ENCODE data around the gene LBP. TPM values are rescaled to one million over a fixed set of nuclear protein-coding genes. Genes with fewer than 3 reads are reported as not detected.

Gene LBP
- total and polyA plus RNA-seq, 2 of the 13 experiments (the other 11 are each of a cell fraction or from before 2014, with no cell fraction given), result 0.07 to 0.20 TPM

GRCh38 chr20:38343311-38344106 lies 2.8 kb upstream of the LBP start (continued):
- TF ChIP-seq ZNF503 (CRISPR knock-in tag; IDR thresholded peaks at IDR 0.05) (no peak), ZSCAN9 (CRISPR knock-in tag; IDR thresholded peaks at IDR 0.05; ENCODE audit: borderline replicate concordance) (peak; percentile 25; the same call in 1 of the 2 replicates), MXD3 (CRISPR knock-in tag; IDR thresholded peaks at IDR 0.05) (peak; percentile 58), AKAP8 (CRISPR knock-in tag; IDR thresholded peaks at IDR 0.05) (peak; percentile 77; the same call in 1 of the 2 replicates), BRF2 (CRISPR knock-in tag; IDR thresholded peaks at IDR 0.05) (0 out of 2 replicates have a peak, but pooled peaks have one; percentile 7), CENPT (CRISPR knock-in tag; IDR thresholded peaks at IDR 0.05; ENCODE audit: low read depth) (peak; percentile 59; the same call in 1 of the 2 replicates), ZNF207 (IDR thresholded peaks at IDR 0.05; ENCODE audit: borderline replicate concordance) (no peak), FOXP1 (IDR thresholded peaks at IDR 0.05) (no peak), FOXP1 (CRISPR knock-in tag; IDR thresholded peaks at IDR 0.05) (peak; percentile 54), ZFP91 (CRISPR knock-in tag; IDR thresholded peaks at IDR 0.05; ENCODE audit: borderline replicate concordance) (0 out of 2 replicates have a peak, but pooled peaks have one; percentile 62), GRHL1 (CRISPR knock-in tag; conservative IDR thresholded peaks at IDR 0.05) (no peak), ELF4 (CRISPR knock-in tag; IDR thresholded peaks at IDR 0.05; ENCODE audit: borderline replicate concordance) (0 out of 2 replicates have a peak, but pooled peaks have one; percentile 52), MEIS2 (CRISPR knock-in tag; IDR thresholded peaks at IDR 0.05) (peak; percentile 44; the same call in 1 of the 2 replicates), ZNF142 (CRISPR knock-in tag; IDR thresholded peaks at IDR 0.05) (peak; percentile 84), KLF15 (CRISPR knock-in tag; IDR thresholded peaks at IDR 0.05; ENCODE audit: borderline replicate concordance) (peak; percentile 63; the same call in 1 of the 2 replicates)
